Fibroblast of lung (primary cell): ENCODE results near the gene DCST2. TPM values are rescaled to one million over a fixed set of nuclear protein-coding genes. Genes with fewer than 3 reads are reported as not detected.
"Not testable (repeated sequence)": the region's sequence is repeated elsewhere in the genome, so short reads cannot be mapped to it uniquely, and the experiment has no call there.

Experiments used
- DNase-seq, 2 donors: peaks; one replicate each; pipeline versions ENCODE4 v3.0.0 to v3.0.0-alpha.2; 2010; ENCODE audit warnings: low read depth in 2 of 2
- H2AFZ ChIP-seq: 2 replicates; pipeline ENCODE4 v1.5.1; 2012; ENCODE audit warnings: low read length, control low read depth, inconsistent platforms
- H3K27ac ChIP-seq: 2 replicates; pipeline ENCODE4 v1.5.1; 2011; ENCODE audit warnings: low read length, control low read depth; ENCODE audit not compliant: insufficient read depth
- H3K27me3 ChIP-seq: 2 replicates; pipeline ENCODE4 v1.5.1; 2011; ENCODE audit warnings: mild to moderate bottlenecking, low read length; ENCODE audit not compliant: control insufficient read depth, insufficient read depth
- H3K36me3 ChIP-seq: 2 replicates; pipeline ENCODE4 v1.5.1; 2011; ENCODE audit warnings: low read length; ENCODE audit not compliant: control insufficient read depth, insufficient read depth
- H3K4me1 ChIP-seq: 2 replicates; pipeline ENCODE4 v1.5.1; 2011; ENCODE audit warnings: low read length; ENCODE audit not compliant: control insufficient read depth, insufficient read depth; ENCODE audit errors: extremely low read depth
- H3K4me2 ChIP-seq: 2 replicates; pipeline ENCODE4 v1.5.1; 2011; ENCODE audit warnings: low read length, control low read depth; ENCODE audit not compliant: insufficient read depth; ENCODE audit errors: extremely low read depth
- H3K4me3 ChIP-seq, 4 experiments: fragments of 200-600 bp in 1 of 4; sonication (generic) in 1 of 4; replicated peaks in 1 of 4; 2 replicates each; pipeline ENCODE4 v1.5.1; 2011 to 2016; ENCODE audit warnings: low read length in 4 of 4, low read depth in 3 of 4, mild to moderate bottlenecking in 3 of 4, control low read depth in 2 of 4, inconsistent platforms in 1 of 4, mixed read lengths in 1 of 4; ENCODE audit not compliant: insufficient read depth in 1 of 4; ENCODE audit errors: control extremely low read depth in 1 of 4
- H3K79me2 ChIP-seq: 2 replicates; pipeline ENCODE4 v1.5.1; 2012; ENCODE audit warnings: mild to moderate bottlenecking, low read length, inconsistent platforms; ENCODE audit not compliant: control insufficient read depth, insufficient read depth
- H3K9ac ChIP-seq: 2 replicates; pipeline ENCODE4 v1.5.1; 2011; ENCODE audit warnings: mild to moderate bottlenecking, low read length, control low read depth; ENCODE audit not compliant: insufficient read depth
- H3K9me3 ChIP-seq: 2 replicates; pipeline ENCODE4 v1.5.1; 2012; ENCODE audit warnings: low read depth, low read length; ENCODE audit not compliant: control insufficient read depth, insufficient read depth
- H4K20me1 ChIP-seq: 2 replicates; pipeline ENCODE4 v1.5.1; 2011; ENCODE audit warnings: low read length; ENCODE audit not compliant: control insufficient read depth, insufficient read depth; ENCODE audit errors: extremely low read depth
- CTCF ChIP-seq, 2 donors: IDR thresholded peaks in 1 of 2; conservative IDR thresholded peaks in 1 of 2; 1 replicate in 1 of 2; 2 replicates in 1 of 2; pipeline ENCODE4 v1.5.1; 2011 to 2012; ENCODE audit warnings: low read length in 2 of 2, control low read depth in 1 of 2, inconsistent platforms in 1 of 2, low read depth in 1 of 2, mild to moderate bottlenecking in 1 of 2
- EZH2 ChIP-seq: IDR thresholded peaks from 2 replicates; pipeline ENCODE4 v1.5.1; 2012; ENCODE audit warnings: low read length, control low read depth, mild to moderate bottlenecking; ENCODE audit errors: missing control alignments
- polyA plus RNA-seq, 2 donors: library from polyadenylated mRNA; depleted of rRNA in 1 of 2; stranded (reverse) in 1 of 2; unstranded in 1 of 2; fragments of >200 nt; gene quantifications; 2 replicates each; pipeline ENCODE4 v1.2.1, GENCODE V29; 2011 to 2012; ENCODE audit warnings: missing spikeins in 1 of 2
- total RNA-seq: library from RNA; depleted of rRNA; stranded (reverse); fragments of >200 nt; gene quantifications from 2 replicates; pipeline ENCODE4 v1.2.1, GENCODE V29; 2014

Gene DCST2
- total and polyA plus RNA-seq, 2 donors (not counting 1 experiment from before 2014, with no cell fraction given), result 0.06 to 0.17 TPM

DNA sequence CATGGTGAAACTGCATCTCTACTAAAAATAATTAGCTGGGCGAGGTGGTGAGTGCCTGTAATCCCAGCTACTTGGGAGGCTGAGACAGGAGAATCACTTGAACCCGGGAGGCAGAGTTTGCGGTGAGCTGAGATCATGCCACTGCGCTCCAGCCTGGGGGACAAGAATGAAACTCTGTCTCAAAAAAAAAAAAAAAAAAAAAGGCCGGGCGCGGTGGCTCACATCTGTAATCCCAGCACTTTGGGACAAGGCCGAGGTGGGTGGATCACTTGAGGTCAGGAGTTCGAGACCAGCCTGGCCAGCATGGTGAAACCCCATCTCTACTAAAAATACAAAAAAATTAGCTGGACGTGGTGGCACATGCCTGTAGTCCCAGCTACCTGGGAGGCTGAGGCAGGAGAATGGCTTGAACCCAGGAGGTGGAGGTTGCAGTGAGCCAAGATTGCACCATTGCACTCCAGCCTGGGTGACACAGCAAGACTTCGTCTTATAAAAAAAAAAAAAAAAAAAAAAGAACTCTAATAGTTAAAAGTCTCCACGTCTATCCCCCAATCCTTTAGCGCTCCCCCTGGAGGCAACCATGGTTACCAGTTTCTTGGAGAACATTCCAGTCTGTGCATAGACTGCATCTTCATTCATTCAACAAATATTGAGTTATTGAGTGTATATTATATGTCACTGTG, 38.1 kb downstream of the DCST2 start:
- not testable (repeated sequence) for H3K27ac ChIP-seq, H3K9ac ChIP-seq, H3K27me3 ChIP-seq, H3K9me3 ChIP-seq, H3K4me2 ChIP-seq, H2AFZ ChIP-seq, H3K4me3 ChIP-seq, H4K20me1 ChIP-seq, H3K79me2 ChIP-seq, H3K36me3 ChIP-seq
- peak; percentile 82 to 85 for DNase-seq
- TF ChIP-seq CTCF (conservative IDR thresholded peaks at IDR 0.05 in 1 of 2, IDR thresholded peaks at IDR 0.05 in 1 of 2; ENCODE audit: low read depth in 1 of 2, low read length in 2 of 2), result peak; percentile 37 to 52
- peaks cover 11% of the 10 kb centered on the region for H3K4me1 ChIP-seq

GRCh38 chr1:154994591-154994990, 39.0 kb downstream of the DCST2 start:
- Histone ChIP-seq H2AFZ (no peak overlapping the region), H4K20me1 (no peaks in the 10 kb centered on the region), H3K9me3 (no peaks in the 10 kb centered on the region), H3K79me2 (no peaks in the 10 kb centered on the region), H3K4me2 (no peak overlapping the region), H3K9ac (no peak overlapping the region), H3K36me3 (no peaks in the 10 kb centered on the region), H3K27ac (no peak overlapping the region), H3K4me1 (peaks cover 3% of the 10 kb centered on the region), H3K4me3 (no peak overlapping the region), H3K27me3 (no peaks in the 10 kb centered on the region)
- TF ChIP-seq EZH2, result no peak
- TF ChIP-seq CTCF (conservative IDR thresholded peaks at IDR 0.05 in 1 of 2, IDR thresholded peaks at IDR 0.05 in 1 of 2; ENCODE audit: low read depth in 1 of 2, low read length in 2 of 2), result no peak
- no peak for DNase-seq

DNA sequence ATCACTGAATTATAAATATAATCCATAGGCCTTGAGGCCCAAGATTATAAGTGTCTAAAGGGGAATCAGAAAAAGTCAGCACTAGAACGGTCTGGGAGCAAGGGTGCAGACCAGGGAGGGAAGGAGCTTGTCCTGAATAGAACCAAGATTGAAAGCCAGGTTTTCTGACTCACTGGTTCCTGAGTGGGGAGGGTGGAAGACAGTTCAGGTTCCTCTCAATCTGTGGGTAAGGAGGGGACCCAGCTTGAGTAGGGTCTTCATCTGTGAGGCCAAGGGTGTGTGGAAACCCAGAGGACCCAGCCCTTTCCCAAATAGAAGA, 39.4 kb downstream of the DCST2 start:
- H3K27me3 ChIP-seq, result no peaks in the 10 kb centered on the region
- H4K20me1 ChIP-seq, result no peaks in the 10 kb centered on the region
- no peaks in the 10 kb centered on the region for H3K79me2 ChIP-seq
- no peak overlapping the region for H2AFZ ChIP-seq
- H3K36me3 ChIP-seq, result no peaks in the 10 kb centered on the region
- H3K4me2 ChIP-seq, result no peak overlapping the region
- H3K9me3 ChIP-seq, result no peaks in the 10 kb centered on the region
- DNase-seq, result peak in 1 of 2 donors; percentile 10
- peaks cover 2% of the 10 kb centered on the region for H3K4me1 ChIP-seq
- H3K4me3 ChIP-seq, result no peak overlapping the region
- no peak overlapping the region for H3K27ac ChIP-seq
- no peak for TF ChIP-seq CTCF (conservative IDR thresholded peaks at IDR 0.05 in 1 of 2, IDR thresholded peaks at IDR 0.05 in 1 of 2; ENCODE audit: low read depth in 1 of 2, low read length in 2 of 2)
- no peak for TF ChIP-seq EZH2
- H3K9ac ChIP-seq, result no peak overlapping the region
